HCT116 (cell line): Measurements from ENCODE around the gene IPO5. TPM values are rescaled to one million over a fixed set of nuclear protein-coding genes. Genes with fewer than 3 reads are reported as not detected.

Source experiments
- CTCF ChIP-seq, 3 experiments: fragments of 200-600 bp in 1 of 3; sonication (generic) in 1 of 3; IDR thresholded peaks in 2 of 3; conservative IDR thresholded peaks in 1 of 3; 2 replicates each; pipeline ENCODE4 v1.5.1; 2012 to 2017; ENCODE audit warnings: low read depth in 2 of 3, low read length in 2 of 3, antibody characterized with exemption in 1 of 3, borderline replicate concordance in 1 of 3, control low read depth in 1 of 3, mild to moderate bottlenecking in 1 of 3, mixed read lengths in 1 of 3, mixed run types in 1 of 3, moderate library complexity in 1 of 3; ENCODE audit not compliant: insufficient read depth in 1 of 3
- EGR1 ChIP-seq: IDR thresholded peaks from 2 replicates; pipeline ENCODE4 v1.6.1; 2012; ENCODE audit warnings: low read depth
- EZH2phosphoT487 ChIP-seq: fragments of 200-600 bp; IDR thresholded peaks from 2 replicates; pipeline ENCODE4 v1.6.1; 2018; ENCODE audit warnings: antibody characterized with exemption, borderline replicate concordance
- FOSL1 ChIP-seq: IDR thresholded peaks from 2 replicates; pipeline ENCODE4 v1.6.1; 2012; ENCODE audit warnings: low read depth
- MAX ChIP-seq: IDR thresholded peaks from 2 replicates; pipeline ENCODE4 v1.6.1; 2012
- REST ChIP-seq: IDR thresholded peaks from 2 replicates; pipeline ENCODE4 v1.6.1; 2012; ENCODE audit warnings: low read depth
- ZNF274 ChIP-seq: fragments of 200-500 bp; sonication (Bioruptor generic); IDR thresholded peaks from 2 replicates; pipeline ENCODE4 v1.6.1; 2014; ENCODE audit warnings: mild to moderate bottlenecking, low read depth, low read length, inconsistent platforms
- total RNA-seq: library from RNA; stranded (reverse); gene quantifications from one replicate; pipeline ENCODE4 v1.2.1, GENCODE V29; 2021; ENCODE audit not compliant: unreplicated experiment

Gene IPO5
- total RNA-seq, 1 experiment from 2014 or later: 237 TPM

- TF ChIP-seq CTCF (IDR thresholded peaks at IDR 0.05 in 2 of 3, conservative IDR thresholded peaks at IDR 0.05 in 1 of 3; ENCODE audit: borderline replicate concordance in 1 of 3, insufficient read depth in 1 of 3, low read depth in 2 of 3, low read length in 2 of 3) (no peak), EGR1 (no peak), EZH2phosphoT487 (no peak), MAX (no peak), ZNF274 (no peak), FOSL1 (no peak), REST (no peak)
Measured at GRCh38 chr13:98072476-98072875, 119.0 kb downstream of the IPO5 start (continued).

Other genes with a start within 250 kb of the IPO5 start
- 30.5 TPM for gene FARP1, start 189.4 kb downstream of the IPO5 start, total RNA-seq
- gene RNF113B, start 223.6 kb downstream of the IPO5 start, total RNA-seq: not detected